ENCODE data around the gene TAS2R31. TPM values are rescaled to one million over a fixed set of nuclear protein-coding genes. Genes with fewer than 3 reads are reported as not detected.

The TAS2R31 gene
- total RNA-seq, 4 donors from 2014 or later, result 1.1 to 13.2 (median 4.2) TPM; not detected in 1

GRCh38 chr12:10982244-10982643, 49.0 kb downstream of the TAS2R31 start:
- no peaks in the 10 kb centered on the region for H3K27me3 ChIP-seq
- WGBS, 2 donors (ENCODE audit: low coverage in 1 of 2), result 74 to 92% methylated on average over 5 of the region's 5 CpGs
- no peak overlapping the region for H3K4me3 ChIP-seq
- ATAC-seq, result no peak
- H3K27ac ChIP-seq, result no peak overlapping the region
- H3K36me3 ChIP-seq, result no peaks in the 10 kb centered on the region
- no peaks in the 10 kb centered on the region for H3K9me3 ChIP-seq
- no peaks in the 10 kb centered on the region for H3K4me1 ChIP-seq
- TF ChIP-seq CTCF (IDR thresholded peaks at IDR 0.05) (no peak), POLR2A (IDR thresholded peaks at IDR 0.05) (no peak), EP300 (IDR thresholded peaks at IDR 0.05) (no peak), POLR2AphosphoS5 (IDR thresholded peaks at IDR 0.05) (no peak)

Other genes starting within 250 kb of the TAS2R31 start
- not detected for gene TAS2R7, start 228.8 kb downstream of the TAS2R31 start, total RNA-seq
- gene TAS2R8, start 224.1 kb downstream of the TAS2R31 start, total RNA-seq, result not detected
- gene TAS2R9, start 221.2 kb downstream of the TAS2R31 start, total RNA-seq, result not detected
- under 1 TPM in 1 of 4 donors, not detected in 3; 0.78 TPM for gene TAS2R10, start 205.0 kb downstream of the TAS2R31 start, total RNA-seq
- 100 to 1,000 TPM in 1 of 4 donors, 1 to 10 TPM in 3; 1.6 to 344 (median 2.5) TPM for gene PRR4, start 181.9 kb downstream of the TAS2R31 start, total RNA-seq
- 10 to 100 TPM in 3 of 4 donors, 1 to 10 TPM in 1; 3.6 to 32.3 (median 18.3) TPM for gene PRH1, start 147.2 kb downstream of the TAS2R31 start, total RNA-seq
- gene TAS2R13, start 121.8 kb downstream of the TAS2R31 start, total RNA-seq, result 1 to 10 TPM in 2 of 4 donors, not detected in 2; 1.8 to 5.1 TPM
- 1 to 10 TPM in 1 of 4 donors, not detected in 3; 6.0 TPM for gene PRH2, start 102.2 kb downstream of the TAS2R31 start, total RNA-seq
- gene TAS2R14, start 92.1 kb downstream of the TAS2R31 start, total RNA-seq, result 1 to 10 TPM; 1.2 to 7.6 (median 3.9) TPM
- 1 to 10 TPM in 3 of 4 donors, not detected in 1; 1.4 to 7.2 (median 3.0) TPM for gene TAS2R50, start 44.5 kb downstream of the TAS2R31 start, total RNA-seq
- 1 to 10 TPM in 3 of 4 donors, not detected in 1; 1.8 to 8.9 (median 3.9) TPM for gene TAS2R20, start 33.1 kb downstream of the TAS2R31 start, total RNA-seq
- 1 to 10 TPM in 3 of 4 donors, not detected in 1; 1.9 to 5.7 (median 5.3) TPM for gene TAS2R19, start 8.8 kb downstream of the TAS2R31 start, total RNA-seq
- 1 to 10 TPM in 1 of 4 donors, under 1 TPM in 2, not detected in 1; 0.67 to 5.8 (median 0.89) TPM for gene TAS2R46, start 30.9 kb upstream of the TAS2R31 start, total RNA-seq
- gene TAS2R43, start 60.9 kb upstream of the TAS2R31 start, total RNA-seq, result 1 to 10 TPM in 2 of 4 donors, under 1 TPM in 1, not detected in 1; 0.32 to 3.2 (median 2.5) TPM
- 1 to 10 TPM; 1.3 to 7.9 (median 4.5) TPM for gene TAS2R30, start 103.2 kb upstream of the TAS2R31 start, total RNA-seq
- gene SMIM10L1, start 139.8 kb upstream of the TAS2R31 start, total RNA-seq, result 10 to 100 TPM; 12.5 to 18.2 (median 16.6) TPM
- gene TAS2R42, start 155.5 kb upstream of the TAS2R31 start, total RNA-seq, result not detected
- not detected for gene PRB3, start 238.3 kb upstream of the TAS2R31 start, total RNA-seq